Pulmonary artery endothelial cell (primary cell): ENCODE results near the gene UBE2G1. TPM values are rescaled to one million over a fixed set of nuclear protein-coding genes. Genes with fewer than 3 reads are reported as not detected.
"Not testable (repeated sequence)": the region's sequence is repeated elsewhere in the genome, so short reads cannot be mapped to it uniquely, and the experiment has no call there.

Source experiments
- DNase-seq: peaks from one replicate; pipeline ENCODE4 v3.0.0-alpha.2; 2011; ENCODE audit warnings: low read depth, low spot score
- total RNA-seq: library from RNA; depleted of rRNA; stranded (reverse); fragments of >200 nt; gene quantifications from 2 replicates; pipeline ENCODE4 v1.2.3, GENCODE V29; 2014

UBE2G1 gene, protein sequence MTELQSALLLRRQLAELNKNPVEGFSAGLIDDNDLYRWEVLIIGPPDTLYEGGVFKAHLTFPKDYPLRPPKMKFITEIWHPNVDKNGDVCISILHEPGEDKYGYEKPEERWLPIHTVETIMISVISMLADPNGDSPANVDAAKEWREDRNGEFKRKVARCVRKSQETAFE
- total RNA-seq: 38.1 and 38.6 TPM in 2 replicates

DNA sequence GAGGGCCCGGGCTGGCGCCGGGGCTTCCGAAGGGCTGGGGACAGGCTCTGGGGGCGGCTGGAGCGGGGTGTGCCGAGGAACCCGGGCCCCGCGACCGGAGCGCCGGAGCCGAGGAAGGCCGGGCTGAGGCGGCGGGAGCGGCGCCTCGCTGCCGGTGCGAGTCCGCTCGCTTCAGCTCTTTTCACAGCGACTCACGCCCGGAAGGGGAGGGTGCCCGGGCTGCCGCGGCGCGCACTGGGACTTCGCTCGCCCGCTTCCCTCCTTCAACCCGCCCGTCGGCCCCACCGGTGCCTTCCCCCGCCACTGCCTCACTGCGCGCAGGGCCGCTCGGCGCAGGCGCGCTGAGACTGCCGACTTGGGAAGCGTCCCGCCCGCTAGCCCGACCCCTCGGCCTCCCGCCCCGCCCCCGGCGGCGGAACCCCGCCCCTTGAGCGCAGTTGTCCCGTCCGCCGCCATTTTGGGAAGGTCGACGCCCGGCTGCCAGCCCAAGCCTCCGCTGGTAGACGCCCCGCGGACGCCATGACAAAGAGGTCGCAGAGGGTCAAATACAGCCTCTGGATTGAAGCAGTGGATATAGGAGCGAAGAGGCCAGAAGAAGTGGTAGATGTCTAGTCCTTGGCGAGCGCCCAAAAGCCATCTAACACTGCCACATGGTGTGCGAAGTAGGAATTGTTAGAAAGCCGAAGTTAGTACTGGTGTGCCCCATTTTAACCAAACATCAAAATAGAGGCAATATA lies at the start of gene UBE2G1:
UBE2G1 (minus strand) TSS at position 349 of the 737 bp plus-strand sequence. CDS start 359 bp downstream, outside the sequence.
- DNase-seq: peak; percentile 82

- peak; percentile 71 for DNase-seq
Observed at GRCh38 chr17:4412933-4413831, 46.7 kb upstream of the UBE2G1 start.

- DNase-seq: no peak
Observed at GRCh38 chr17:4411201-4411600, 44.7 kb upstream of the UBE2G1 start.

GRCh38 chr17:4409659-4410058 lies 43.2 kb upstream of the UBE2G1 start:
- DNase-seq: no peak

GRCh38 chr17:4407851-4408250 lies 41.4 kb upstream of the UBE2G1 start:
- no peak for DNase-seq

DNA sequence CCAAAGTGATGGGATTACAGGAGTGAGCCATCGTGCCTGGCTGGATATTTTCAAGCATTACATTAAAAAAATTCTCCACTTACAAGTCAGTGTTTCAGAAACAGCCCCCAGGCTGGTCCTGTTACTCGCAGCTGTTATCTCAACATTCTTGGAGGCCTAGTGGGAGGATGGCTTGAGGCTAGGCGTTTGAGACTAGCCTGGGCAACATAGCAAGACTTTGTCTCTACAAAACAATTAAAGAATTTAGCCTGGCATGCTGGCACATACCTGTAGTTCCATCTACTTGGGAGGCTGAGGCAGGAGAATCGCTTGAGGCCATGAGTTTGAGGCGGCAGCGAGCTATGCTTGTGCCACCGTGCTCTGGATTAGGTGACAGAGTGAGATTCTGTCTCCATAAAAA lies 40.7 kb upstream of the UBE2G1 start:
- no peak for DNase-seq

- DNase-seq: no peak
Observed at GRCh38 chr17:4406386-4406785, 39.9 kb upstream of the UBE2G1 start.

- no peak for DNase-seq
Observed at GRCh38 chr17:4405699-4406098, 39.2 kb upstream of the UBE2G1 start.

DNA sequence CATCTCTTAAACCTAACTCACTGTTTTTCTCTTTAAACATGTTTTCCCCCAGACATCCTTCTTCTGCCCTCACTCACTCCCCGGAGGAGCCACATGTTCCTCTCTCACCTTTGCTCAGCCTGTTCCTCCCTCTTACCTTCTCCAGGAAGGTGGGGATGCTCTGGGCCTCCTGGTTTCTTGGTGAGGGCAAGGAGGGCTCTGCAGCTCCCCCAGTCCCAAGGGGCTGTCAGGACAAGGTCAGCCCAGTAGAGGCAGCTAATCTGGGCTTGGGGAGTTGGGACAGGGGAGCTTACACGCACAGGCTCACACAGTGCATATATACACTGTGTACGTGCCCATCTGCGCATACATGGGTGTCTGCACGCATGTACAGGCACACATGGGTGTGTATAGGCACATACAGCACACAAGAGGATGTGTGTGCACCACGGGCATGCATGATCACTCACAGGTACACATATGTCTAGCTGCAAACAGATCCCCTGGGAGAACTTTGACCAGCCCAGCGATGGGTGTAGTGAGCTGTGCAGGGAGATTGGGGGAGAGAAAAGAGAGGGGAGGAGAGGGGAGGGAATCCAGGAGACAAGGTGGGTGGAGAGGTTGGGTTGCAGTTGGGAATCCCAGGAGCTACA lies 38.7 kb upstream of the UBE2G1 start:
- no peak for DNase-seq

GRCh38 chr17:4397840-4398239 lies 31.4 kb upstream of the UBE2G1 start:
- DNase-seq: no peak

- no peak for DNase-seq
Observed at GRCh38 chr17:4395111-4395478, 28.6 kb upstream of the UBE2G1 start.

GRCh38 chr17:4394208-4395110 lies 28.0 kb upstream of the UBE2G1 start:
- DNase-seq: no peak

DNA sequence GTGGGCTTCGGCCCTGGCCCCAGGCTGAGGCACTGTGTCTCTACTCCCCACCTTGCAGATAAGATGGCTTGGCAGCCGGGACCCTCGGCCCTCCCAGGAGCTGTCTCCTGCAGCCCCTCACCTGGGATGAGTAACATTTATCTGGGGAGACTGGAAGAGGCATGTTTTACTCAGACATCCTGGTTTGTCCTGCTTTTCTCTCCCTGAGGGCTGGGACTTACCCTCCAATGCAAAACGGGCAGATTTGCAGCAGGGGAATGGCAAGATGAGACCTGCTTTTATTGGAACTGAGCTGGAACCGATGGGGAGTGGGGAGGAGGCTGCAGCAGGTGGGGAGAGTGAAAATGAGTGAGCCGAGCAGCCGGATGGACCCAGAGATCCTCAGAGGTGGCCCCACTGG lies 27.3 kb upstream of the UBE2G1 start:
- DNase-seq: no peak

- DNase-seq: no peak
Observed at GRCh38 chr17:4389079-4389478, 22.6 kb upstream of the UBE2G1 start.

GRCh38 chr17:4387137-4387536 lies 20.7 kb upstream of the UBE2G1 start:
- DNase-seq: no peak

GRCh38 chr17:4386406-4386805 lies 19.9 kb upstream of the UBE2G1 start:
- DNase-seq: no peak

DNA sequence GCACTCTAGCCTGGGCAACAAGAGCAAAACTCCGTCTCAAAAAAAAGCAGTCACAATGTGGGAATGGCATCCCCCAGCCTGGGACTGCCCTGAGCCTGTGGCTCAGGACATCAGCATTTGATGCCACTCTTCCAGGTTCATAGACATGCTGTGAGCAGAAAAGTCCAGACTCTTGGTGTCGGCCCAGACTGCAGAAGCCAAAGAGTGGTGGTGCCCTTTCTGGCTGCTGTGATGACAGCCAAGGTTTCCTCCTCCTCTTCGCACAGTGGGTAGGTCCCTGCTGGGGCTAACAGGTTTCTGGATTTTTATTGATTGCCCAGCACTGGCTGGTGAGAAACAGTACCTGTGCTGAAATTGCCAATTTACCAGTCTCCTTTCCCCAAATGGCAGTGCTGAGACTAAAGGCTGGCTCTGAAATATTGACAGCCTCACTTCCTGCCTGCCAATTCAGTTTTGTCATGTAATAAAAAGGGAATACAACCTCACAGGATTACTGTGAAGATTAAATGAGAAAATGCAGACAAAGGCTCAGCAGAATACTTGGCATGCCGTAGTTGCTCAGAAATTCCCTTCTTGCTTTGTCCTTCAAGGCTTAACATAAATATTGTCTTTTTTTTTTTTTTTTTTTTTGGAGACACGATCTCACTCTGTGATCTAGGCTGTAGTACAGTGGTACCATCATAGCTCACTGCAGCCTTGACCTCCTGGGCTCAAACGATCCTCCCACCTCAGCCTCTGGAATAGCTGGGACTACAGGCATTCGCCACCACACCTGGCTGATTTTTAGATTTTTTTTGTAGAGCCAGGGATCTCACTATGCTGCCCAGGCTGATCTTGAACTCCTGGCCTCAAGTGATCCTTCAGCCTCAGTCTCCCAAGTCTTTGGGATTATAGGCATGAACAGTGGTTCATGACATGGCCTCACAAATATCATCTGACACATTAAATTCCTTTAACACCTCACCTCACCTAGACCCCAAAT lies 15.5 kb upstream of the UBE2G1 start:
- DNase-seq: no peak

GRCh38 chr17:4378626-4379025 lies 12.2 kb upstream of the UBE2G1 start:
- no peak for DNase-seq

- DNase-seq: not testable (repeated sequence)
Observed at GRCh38 chr17:4377247-4377646, 10.8 kb upstream of the UBE2G1 start.
